Placental epithelial cell (primary cell): Measurements from ENCODE around the gene PUM2. TPM values are rescaled to one million over a fixed set of nuclear protein-coding genes. Genes with fewer than 3 reads are reported as not detected.

ENCODE experiments used
- small RNA-seq: library from RNA; depleted of rRNA; stranded (forward); fragments of <200 nt; gene quantifications from one replicate; pipeline ENCODE3, GENCODE V24; 2012
- total RNA-seq: library from RNA; depleted of rRNA; stranded (reverse); fragments of >200 nt; gene quantifications from 2 replicates; pipeline ENCODE4 v1.2.3, GENCODE V29; 2012

The PUM2 gene, protein sequence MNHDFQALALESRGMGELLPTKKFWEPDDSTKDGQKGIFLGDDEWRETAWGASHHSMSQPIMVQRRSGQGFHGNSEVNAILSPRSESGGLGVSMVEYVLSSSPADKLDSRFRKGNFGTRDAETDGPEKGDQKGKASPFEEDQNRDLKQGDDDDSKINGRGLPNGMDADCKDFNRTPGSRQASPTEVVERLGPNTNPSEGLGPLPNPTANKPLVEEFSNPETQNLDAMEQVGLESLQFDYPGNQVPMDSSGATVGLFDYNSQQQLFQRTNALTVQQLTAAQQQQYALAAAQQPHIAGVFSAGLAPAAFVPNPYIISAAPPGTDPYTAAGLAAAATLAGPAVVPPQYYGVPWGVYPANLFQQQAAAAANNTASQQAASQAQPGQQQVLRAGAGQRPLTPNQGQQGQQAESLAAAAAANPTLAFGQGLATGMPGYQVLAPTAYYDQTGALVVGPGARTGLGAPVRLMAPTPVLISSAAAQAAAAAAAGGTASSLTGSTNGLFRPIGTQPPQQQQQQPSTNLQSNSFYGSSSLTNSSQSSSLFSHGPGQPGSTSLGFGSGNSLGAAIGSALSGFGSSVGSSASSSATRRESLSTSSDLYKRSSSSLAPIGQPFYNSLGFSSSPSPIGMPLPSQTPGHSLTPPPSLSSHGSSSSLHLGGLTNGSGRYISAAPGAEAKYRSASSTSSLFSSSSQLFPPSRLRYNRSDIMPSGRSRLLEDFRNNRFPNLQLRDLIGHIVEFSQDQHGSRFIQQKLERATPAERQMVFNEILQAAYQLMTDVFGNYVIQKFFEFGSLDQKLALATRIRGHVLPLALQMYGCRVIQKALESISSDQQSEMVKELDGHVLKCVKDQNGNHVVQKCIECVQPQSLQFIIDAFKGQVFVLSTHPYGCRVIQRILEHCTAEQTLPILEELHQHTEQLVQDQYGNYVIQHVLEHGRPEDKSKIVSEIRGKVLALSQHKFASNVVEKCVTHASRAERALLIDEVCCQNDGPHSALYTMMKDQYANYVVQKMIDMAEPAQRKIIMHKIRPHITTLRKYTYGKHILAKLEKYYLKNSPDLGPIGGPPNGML
- 40.0 and 47.9 TPM in 2 replicates for total RNA-seq

DNA sequence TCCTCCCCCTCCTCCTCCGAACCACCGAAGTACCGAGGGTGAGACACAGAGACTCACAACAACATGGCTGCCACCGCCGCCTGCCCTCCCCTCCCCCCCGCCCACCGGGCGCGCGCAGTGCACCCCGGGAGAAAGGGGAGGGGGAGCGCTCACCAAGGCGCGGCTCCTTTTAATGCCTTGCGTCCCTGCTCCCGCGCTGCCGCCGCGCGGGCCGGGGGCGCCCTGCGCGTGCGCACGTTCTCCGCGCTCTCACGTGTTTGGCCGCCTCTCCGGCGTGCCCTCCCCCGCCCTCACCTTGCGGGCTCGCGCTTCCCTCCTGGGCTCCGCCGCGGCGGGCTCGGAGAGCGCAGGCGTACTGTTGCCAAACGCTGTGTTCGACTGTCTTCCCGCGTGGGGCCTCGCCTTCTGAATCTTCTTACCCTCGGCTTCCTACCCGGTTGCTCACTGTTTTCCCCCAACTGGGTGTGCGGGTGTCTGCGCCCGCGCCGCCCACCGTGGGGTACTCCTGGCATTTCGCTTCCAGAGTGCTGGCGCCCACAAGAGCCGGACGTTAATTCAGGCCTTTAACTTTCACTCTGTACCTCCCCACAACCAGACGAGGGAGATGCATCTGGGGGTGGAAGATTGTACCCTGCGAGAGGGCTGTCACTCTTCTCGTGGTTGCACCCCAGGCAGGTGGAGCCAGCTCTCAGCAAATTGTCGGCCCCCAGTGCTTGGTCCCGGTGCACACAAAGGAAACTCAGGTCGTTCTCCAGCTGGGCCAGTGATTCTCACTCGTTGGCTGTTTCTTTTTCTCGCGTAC lies at the start of gene PUM2:
Gene PUM2, minus strand, starts transcription at position 92 of the 802 bp plus-strand sequence. CDS start 23,484 bp downstream, outside the sequence.

DNA sequence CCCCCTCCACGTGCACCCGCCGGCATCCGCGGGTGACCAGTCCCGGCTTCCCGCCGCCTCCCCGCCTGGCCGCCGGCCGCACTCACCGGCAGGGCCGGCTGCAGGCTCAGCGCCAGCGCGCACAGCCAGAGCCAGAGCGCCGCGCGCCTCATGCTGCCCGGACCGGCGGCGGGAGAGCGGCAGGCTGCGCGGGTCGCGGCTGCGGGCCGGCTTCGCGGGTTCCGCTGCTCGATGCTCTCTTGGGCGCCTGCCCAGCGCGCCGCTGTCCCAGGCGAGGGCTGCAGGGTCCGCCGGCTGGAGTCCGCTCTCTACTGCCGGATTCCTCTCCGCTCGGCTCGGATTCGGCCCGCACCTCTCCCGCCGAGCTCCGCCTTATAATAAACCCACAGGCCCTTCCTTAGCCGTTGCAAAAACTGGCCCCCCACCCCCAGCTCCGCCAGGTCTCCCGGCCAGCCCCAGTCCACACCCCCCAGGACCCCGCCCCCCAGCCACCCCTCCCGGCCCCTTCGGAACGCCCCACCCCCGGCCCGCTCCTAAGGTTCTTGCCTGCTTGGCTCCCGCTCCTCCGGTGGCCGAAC lies 125.8 kb downstream of the PUM2 start, which contains the start of gene SDC1:
Gene SDC1, minus strand, starts transcription at position 415 of the 578 bp plus-strand sequence. Its CDS starts 263 bp downstream, at position 152.

Small RNA genes lying within 50 kb of the gene (small RNA-seq; reads per million reads assigned to genes)
- not detected for gene RNU7-113P

Other genes with a start within 250 kb of the PUM2 start
- 120 and 268 TPM in 2 replicates for gene SDC1, start 125.7 kb downstream of the PUM2 start, total RNA-seq
- gene RHOB, start 96.2 kb upstream of the PUM2 start, total RNA-seq: 286 and 336 TPM in 2 replicates